HCT116 (cell line): Measurements from ENCODE around the gene TMEM50B. TPM values are rescaled to one million over a fixed set of nuclear protein-coding genes. Genes with fewer than 3 reads are reported as not detected.

Experiments
- ATAC-seq: fragments of 200-7000 bp; cut with Tn5 transposase; 2 replicates; pipeline ENCODE4 v1.9.1; 2020; ENCODE audit warnings: mild to moderate bottlenecking, moderate library complexity
- BruUV-seq: library from RNA; stranded (reverse); fragments of 400-500 nt; replicated peaks from 2 replicates; lab custom pipeline; 2021; lab: Mats Ljungman, UMichigan
- CTCF ChIA-PET: fragments of 300-600 bp; sonication (Branson Sonifier 250); formaldehyde crosslinking; loops from one replicate; lab custom pipeline; 2021; ENCODE audit warnings: antibody characterized with exemption; lab: Charles Lee
- POLR2A ChIA-PET: fragments of 300-600, 350-600 bp; sonication (Branson Sonifier 250); formaldehyde crosslinking; loops from one replicate; lab custom pipeline; 2021; ENCODE audit warnings: antibody characterized with exemption; lab: Charles Lee
- RAD21 ChIA-PET, 2 experiments: fragments of 300-600 bp; sonication (Branson Sonifier 250); formaldehyde crosslinking; loops; one replicate each; lab custom pipeline; 2023; ENCODE audit warnings: low total read pairs in 2 of 2; ENCODE audit not compliant: uncharacterized antibody in 2 of 2, unreplicated experiment in 2 of 2, low non-redundant PET in 1 of 2; lab: Charles Lee
- DNase-seq: peaks from one replicate; pipeline ENCODE4 v3.0.0-alpha.2; 2010; ENCODE audit warnings: low read depth, low spot score
- H2AFZ ChIP-seq: fragments of 200-600 bp; shearing (Covaris generic), sonication (generic); 2 replicates; pipeline ENCODE4 v1.6.1; 2017; ENCODE audit warnings: low read depth, mixed run types, mixed read lengths, antibody characterized with exemption, low read length; ENCODE audit not compliant: poor library complexity, severe bottlenecking
- H3K27ac ChIP-seq: 2 replicates; pipeline ENCODE4 v1.5.1; 2012; ENCODE audit warnings: low read depth, low read length
- H3K27me3 ChIP-seq: fragments of 200-600 bp; sonication (generic); 2 replicates; pipeline ENCODE4 v1.6.1; 2016; ENCODE audit warnings: mixed run types, low read length, mixed read lengths; ENCODE audit not compliant: insufficient read depth
- H3K36me3 ChIP-seq, 2 experiments: fragments of 200-500 bp in 1 of 2; fragments of 200-600 bp in 1 of 2; sonication (Bioruptor generic) in 1 of 2; sonication (generic) in 1 of 2; 2 replicates each; pipeline versions ENCODE4 v1.5.1 to v1.6.1; 2014 to 2016; ENCODE audit warnings: low read length in 2 of 2, inconsistent platforms in 1 of 2, mixed read lengths in 1 of 2, mixed run types in 1 of 2; ENCODE audit not compliant: insufficient read depth in 2 of 2, control insufficient read depth in 1 of 2
- H3K4me1 ChIP-seq, 2 experiments: fragments of 200-600 bp in 1 of 2; sonication (generic) in 1 of 2; 2 replicates each; pipeline versions ENCODE4 v1.5.1 to v1.6.1; 2012 to 2017; ENCODE audit warnings: low read length in 2 of 2, inconsistent platforms in 1 of 2, mild to moderate bottlenecking in 1 of 2, mixed read lengths in 1 of 2, mixed run types in 1 of 2, moderate library complexity in 1 of 2; ENCODE audit not compliant: insufficient read depth in 2 of 2, control insufficient read depth in 1 of 2
- H3K4me2 ChIP-seq: fragments of 200-600 bp; sonication (generic); 2 replicates; pipeline ENCODE4 v1.6.1; 2017; ENCODE audit warnings: mixed run types, low read length, mixed read lengths
- H3K4me3 ChIP-seq, 2 experiments: fragments of 200-600 bp in 1 of 2; sonication (generic) in 1 of 2; replicated peaks in 1 of 2; 2 replicates each; pipeline ENCODE4 v1.5.1; 2011 to 2016; ENCODE audit warnings: low read length in 2 of 2, control low read depth in 1 of 2, low read depth in 1 of 2, mild to moderate bottlenecking in 1 of 2, mixed read lengths in 1 of 2, mixed run types in 1 of 2
- H3K79me2 ChIP-seq: fragments of 200-600 bp; sonication (generic); 2 replicates; pipeline ENCODE4 v1.6.1; 2017; ENCODE audit warnings: mild to moderate bottlenecking, mixed run types, low read length, moderate library complexity, mixed read lengths; ENCODE audit not compliant: insufficient read depth
- H3K9ac ChIP-seq: fragments of 200-600 bp; sonication (generic); 2 replicates; pipeline ENCODE4 v1.6.1; 2016; ENCODE audit warnings: low read length, mixed read lengths
- H3K9me2 ChIP-seq: fragments of 200-600 bp; sonication (generic), shearing (Covaris generic); 2 replicates; pipeline ENCODE4 v1.6.1; 2017; ENCODE audit warnings: mixed run types, mild to moderate bottlenecking, moderate library complexity; ENCODE audit not compliant: insufficient read depth
- H3K9me3 ChIP-seq, 2 experiments: fragments of 200-500 bp in 1 of 2; fragments of 200-600 bp in 1 of 2; sonication (Bioruptor generic) in 1 of 2; sonication (generic) in 1 of 2; 2 replicates each; pipeline ENCODE4 v1.6.1; 2014 to 2017; ENCODE audit warnings: low read length in 2 of 2, mixed read lengths in 2 of 2, inconsistent platforms in 1 of 2, low read depth in 1 of 2, mild to moderate bottlenecking in 1 of 2, mixed run types in 1 of 2, moderate library complexity in 1 of 2; ENCODE audit not compliant: control insufficient read depth in 1 of 2, insufficient read depth in 1 of 2
- H4K20me1 ChIP-seq: fragments of 200-600 bp; sonication (generic), shearing (Covaris generic); 2 replicates; pipeline ENCODE4 v1.6.1; 2017; ENCODE audit warnings: mixed run types, mild to moderate bottlenecking, moderate library complexity; ENCODE audit not compliant: insufficient read depth
- ATF3 ChIP-seq: IDR thresholded peaks from 2 replicates; pipeline ENCODE4 v1.6.1; 2012
- CBX3 ChIP-seq: IDR thresholded peaks from 2 replicates; pipeline ENCODE4 v1.6.1; 2012; ENCODE audit warnings: low read depth
- CEBPB ChIP-seq: IDR thresholded peaks from 2 replicates; pipeline ENCODE4 v1.6.1; 2012; ENCODE audit warnings: low read depth
- EGR1 ChIP-seq: IDR thresholded peaks from 2 replicates; pipeline ENCODE4 v1.6.1; 2012; ENCODE audit warnings: low read depth
- ELF1 ChIP-seq: IDR thresholded peaks from 2 replicates; pipeline ENCODE4 v1.6.1; 2012; ENCODE audit warnings: low read depth, borderline replicate concordance
- EZH2 ChIP-seq: fragments of 200-600 bp; sonication (generic); IDR thresholded peaks from 2 replicates; pipeline ENCODE4 v1.6.1; 2017; ENCODE audit warnings: antibody characterized with exemption, mixed run types
- FOSL1 ChIP-seq: IDR thresholded peaks from 2 replicates; pipeline ENCODE4 v1.6.1; 2012; ENCODE audit warnings: low read depth
- JUND ChIP-seq: IDR thresholded peaks from 2 replicates; pipeline ENCODE4 v1.6.1; 2012
- MAX ChIP-seq: IDR thresholded peaks from 2 replicates; pipeline ENCODE4 v1.6.1; 2012
- POLR2A ChIP-seq: IDR thresholded peaks from 2 replicates; pipeline ENCODE4 v1.7.0; 2011; ENCODE audit warnings: borderline replicate concordance; ENCODE audit not compliant: insufficient read depth, insufficient read length; ENCODE audit errors: extremely low read depth
- ZFX ChIP-seq: fragments of 450-650 bp; IDR thresholded peaks from 2 replicates; pipeline ENCODE4 v1.6.1; 2017
- intact Hi-C: fragments of 100-400 bp; cut with micrococcal nuclease; formaldehyde crosslinking; loops from 2 replicates; pipeline ENCODE4 v1.10.0; 2022
- total RNA-seq: library from RNA; stranded (reverse); gene quantifications from one replicate; pipeline ENCODE4 v1.2.1, GENCODE V29; 2021; ENCODE audit not compliant: unreplicated experiment

The TMEM50B gene
- total RNA-seq, 1 experiment from 2014 or later, result 18.8 TPM

GRCh38 chr21:33458861-33459260 lies 20.9 kb downstream of the TMEM50B start:
- Histone ChIP-seq H3K9me3 (no peaks in the 10 kb centered on the region), H3K36me3 (no peaks in the 10 kb centered on the region), H4K20me1 (no peaks in the 10 kb centered on the region), H3K27ac (no peak overlapping the region), H3K4me3 (no peak overlapping the region), H3K9ac (no peak overlapping the region), H3K9me2 (no peaks in the 10 kb centered on the region), H3K79me2 (no peaks in the 10 kb centered on the region), H3K27me3 (no peaks in the 10 kb centered on the region), H3K4me1 (no peaks in the 10 kb centered on the region), H2AFZ (no peak overlapping the region), H3K4me2 (no peak overlapping the region)
- DNase-seq (no peak), ATAC-seq (no peak)
- BruUV-seq, result no TSS peak
- ChIA-PET POLR2A (no interaction called here), CTCF (no interaction called here), RAD21 (no interaction called here)
- no peak for TF ChIP-seq ELF1
- TF ChIP-seq JUND, result no peak
- TF ChIP-seq ZFX, result no peak
- no peak for TF ChIP-seq CBX3
- intact Hi-C loops, result no loop called here

GRCh38 chr21:33455686-33456446 lies 23.9 kb downstream of the TMEM50B start:
- RAD21 ChIA-PET, result no interaction called here
- Histone ChIP-seq H3K4me2 (no peak overlapping the region), H3K9me3 (no peaks in the 10 kb centered on the region), H3K27ac (no peak overlapping the region), H3K4me1 (peaks cover 3 to 6% of the 10 kb centered on the region in 2 experiments; a peak in 1 of 4 replicates), H3K4me3 (no peak overlapping the region), H3K79me2 (no peaks in the 10 kb centered on the region), H3K9me2 (no peaks in the 10 kb centered on the region), H2AFZ (no peak overlapping the region), H3K27me3 (no peaks in the 10 kb centered on the region), H3K36me3 (no peaks in the 10 kb centered on the region), H3K9ac (no peak overlapping the region), H4K20me1 (no peaks in the 10 kb centered on the region)
- DNase-seq (no peak), ATAC-seq (no peak)
- intact Hi-C loops, result no loop called here
- CTCF ChIA-PET, result interaction anchor here (1.2 kb wide), 1 partner anchor 94 kb away, joined by 3 read pairs; no protein-coding TSS in a partner anchor
- POLR2A ChIA-PET, result interaction anchor here (1.0 kb wide), 1 partner anchor 24 kb away, joined by 3 read pairs; the partner anchor contains the start of gene TMEM50B
- BruUV-seq, result no TSS peak
- TF ChIP-seq EZH2 (no peak), EGR1 (no peak), ATF3 (no peak), POLR2A (no peak), FOSL1 (no peak), MAX (no peak), CEBPB (no peak)
- TF ChIP-seq, all 23 proteins: peak for 0
